ENCODE measurements around the gene TBL1XR1. TPM values are rescaled to one million over a fixed set of nuclear protein-coding genes. Genes with fewer than 3 reads are reported as not detected.

TBL1XR1 gene
- total RNA-seq, 1 experiment from 2014 or later, result 175 TPM

GRCh38 chr3:177169936-177170722 lies 27.2 kb downstream of the TBL1XR1 start:
- 100% methylated on average over 2 of the region's 4 CpGs for WGBS (ENCODE audit: extremely low coverage, insufficient read length, low lambda C conversion rate)
- Histone ChIP-seq H3K27ac (ENCODE audit: insufficient read length, low read depth, low read length) (no peak overlapping the region), H4K20me1 (ENCODE audit: control insufficient read depth, insufficient read depth, insufficient read length) (peaks cover 3% of the 10 kb centered on the region), H3K79me1 (ENCODE audit: insufficient read depth, low read depth, low read length, poor library complexity, severe bottlenecking) (no peaks in the 10 kb centered on the region), H2BK5ac (ENCODE audit: insufficient read length, low read length) (no peak overlapping the region), H3K23ac (ENCODE audit: insufficient read length, low read depth, low read length) (no peak overlapping the region), H2AK5ac (ENCODE audit: insufficient read length, low read length) (no peak overlapping the region), H3K9ac (ENCODE audit: extremely low read depth, insufficient read length, low read length) (no peak overlapping the region), H3K27me3 (ENCODE audit: insufficient read depth, low read length) (no peaks in the 10 kb centered on the region), H3K18ac (ENCODE audit: insufficient read length, low read depth, low read length) (no peak overlapping the region), H2BK120ac (ENCODE audit: low read depth, low read length, poor library complexity, severe bottlenecking) (no peak overlapping the region), H3K79me2 (ENCODE audit: insufficient read depth, low read length) (peaks cover 73% of the 10 kb centered on the region), H3T11ph (ENCODE audit: low read length) (no peak overlapping the region), H2BK20ac (ENCODE audit: low read depth, low read length, poor library complexity, severe bottlenecking) (no peak overlapping the region), H3K56ac (ENCODE audit: insufficient read length, low read depth, low read length) (no peak overlapping the region), H4K8ac (replicated peaks; ENCODE audit: insufficient read length, low read depth, low read length) (no peak overlapping the region), H3K4me2 (ENCODE audit: insufficient read depth, insufficient read length, low read length) (no peak overlapping the region), H3K23me2 (ENCODE audit: insufficient read length, low read depth, low read length, poor library complexity, severe bottlenecking) (no peaks in the 10 kb centered on the region), H2BK12ac (ENCODE audit: insufficient read length, low read depth, low read length) (no peak overlapping the region), H3K4me1 (ENCODE audit: insufficient read depth, low read length) (peaks cover 6% of the 10 kb centered on the region; the same call in 1 of the 2 replicates), H4K91ac (ENCODE audit: insufficient read length, low read depth, low read length) (no peak overlapping the region), H2BK15ac (ENCODE audit: low read depth, low read length) (no peak overlapping the region), H2AFZ (ENCODE audit: low read length) (no peak overlapping the region), H3K14ac (ENCODE audit: insufficient read depth, low read length) (no peak overlapping the region), H3K9me3 (ENCODE audit: control insufficient read depth, low read depth, low read length) (no peaks in the 10 kb centered on the region), H4K5ac (ENCODE audit: insufficient read length, low read depth, low read length) (no peak overlapping the region), H3K4ac (ENCODE audit: low read depth, low read length) (no peak overlapping the region)
- peaks cover 10 to 22% (median 10%) of the 10 kb centered on the region in 3 experiments; a peak in 6 of 7 replicates for H3K36me3 Mint-ChIP-seq (ENCODE audit: insufficient read depth in 1 of 3, low read depth in 3 of 3)
- peak overlapping the region; percentile 48 to 72 (median 59) for H3K27ac Mint-ChIP-seq
- peaks cover 49 to 58% of the 10 kb centered on the region in 2 experiments for H3K4me1 Mint-ChIP-seq
- H3K4me3 Mint-ChIP-seq, result 0 out of 5 replicates have a peak overlapping the region, but pooled peaks of 1 of the 2 experiments have one; percentile 3
- H3K9me3 Mint-ChIP-seq, result no peaks in the 10 kb centered on the region
- no peak for TF ChIP-seq CTCF (conservative IDR thresholded peaks at IDR 0.05)
- no peak for DNase-seq
- H3K27me3 Mint-ChIP-seq (ENCODE audit: low read depth), result no peaks in the 10 kb centered on the region

Data from H9 (cell line).